SK-N-SH (cell line): Measurements from ENCODE around the gene TNXB. TPM values are rescaled to one million over a fixed set of nuclear protein-coding genes. Genes with fewer than 3 reads are reported as not detected.

Source experiments
- CTCF ChIA-PET: fragments of 300-600, 350-600 bp; formaldehyde crosslinking; extraction: SDS; loops from one replicate; lab custom pipeline; 2021; lab: Yijun Ruan, JAX
- POLR2A ChIA-PET: fragments of 350-600 bp; sonication (Branson Sonifier 250); formaldehyde crosslinking; extraction: SDS; loops from one replicate; lab custom pipeline; 2020; ENCODE audit warnings: antibody characterized with exemption, inconsistent platforms; lab: Yijun Ruan, JAX
- DNase-seq: peaks from one replicate; pipeline ENCODE4 v3.0.0; 2012
- H2AFZ ChIP-seq: fragments of 200-600 bp; sonication (generic); 2 replicates; pipeline ENCODE4 v1.8.1; 2016; ENCODE audit warnings: antibody characterized with exemption, mild to moderate bottlenecking, low read depth
- H3F3A ChIP-seq: fragments of 200-600 bp; sonication (generic); replicated peaks from 2 replicates; pipeline ENCODE3; 2016; ENCODE audit warnings: antibody characterized with exemption, mild to moderate bottlenecking; ENCODE audit not compliant: insufficient read depth
- H3K27ac ChIP-seq, 2 experiments: fragments of 200-500 bp in 1 of 2; fragments of 200-600 bp in 1 of 2; sonication (Bioruptor generic) in 1 of 2; sonication (generic), shearing (Covaris generic) in 1 of 2; 2 replicates each; pipeline versions ENCODE4 v1.5.1 to v1.6.1; 2014 to 2016; ENCODE audit warnings: low read depth in 2 of 2, inconsistent platforms in 1 of 2, low read length in 1 of 2, mild to moderate bottlenecking in 1 of 2, mixed read lengths in 1 of 2
- H3K27me3 ChIP-seq: fragments of 200-600 bp; sonication (generic), shearing (Covaris generic); 2 replicates; pipeline ENCODE4 v1.6.1; 2016; ENCODE audit warnings: mixed run types; ENCODE audit not compliant: insufficient read depth
- H3K36me3 ChIP-seq, 2 experiments: fragments of 200-500 bp in 1 of 2; fragments of 200-600 bp in 1 of 2; sonication (Bioruptor generic) in 1 of 2; sonication (generic) in 1 of 2; replicated peaks in 1 of 2; 2 replicates each; pipeline versions ENCODE3 to v1.5.1; 2014 to 2016; ENCODE audit warnings: low read length in 1 of 2, mild to moderate bottlenecking in 1 of 2; ENCODE audit not compliant: insufficient read depth in 2 of 2, control insufficient read depth in 1 of 2
- H3K4me1 ChIP-seq, 2 experiments: fragments of 200-500 bp in 1 of 2; fragments of 200-600 bp in 1 of 2; sonication (Bioruptor generic) in 1 of 2; sonication (generic), shearing (Covaris generic) in 1 of 2; 2 replicates each; pipeline versions ENCODE4 v1.5.1 to v1.6.1; 2014 to 2016; ENCODE audit warnings: low read depth in 1 of 2, low read length in 1 of 2, mixed run types in 1 of 2; ENCODE audit not compliant: insufficient read depth in 2 of 2, control insufficient read depth in 1 of 2
- H3K4me2 ChIP-seq: fragments of 200-600 bp; sonication (generic), shearing (Covaris generic); 2 replicates; pipeline ENCODE4 v1.6.1; 2017; ENCODE audit warnings: mixed run types
- H3K4me3 ChIP-seq, 2 experiments: fragments of 200-500 bp in 1 of 2; fragments of 200-600 bp in 1 of 2; sonication (Bioruptor generic) in 1 of 2; sonication (generic), shearing (Covaris generic) in 1 of 2; 2 replicates each; pipeline versions ENCODE4 v1.5.1 to v1.8.1; 2014 to 2016; ENCODE audit warnings: low read depth in 2 of 2, inconsistent platforms in 1 of 2, low read length in 1 of 2, mild to moderate bottlenecking in 1 of 2, mixed read lengths in 1 of 2, moderate library complexity in 1 of 2
- H3K79me2 ChIP-seq: fragments of 200-600 bp; sonication (generic); 2 replicates; pipeline ENCODE4 v1.8.1; 2017; ENCODE audit warnings: mild to moderate bottlenecking; ENCODE audit not compliant: insufficient read depth
- H3K9ac ChIP-seq: fragments of 200-600 bp; sonication (generic); 2 replicates; pipeline ENCODE4 v1.6.1; 2017; ENCODE audit warnings: mixed run types
- H3K9me2 ChIP-seq: fragments of 200-600 bp; sonication (generic); 2 replicates; pipeline ENCODE4 v1.6.1; 2017; ENCODE audit warnings: mixed run types
- H3K9me3 ChIP-seq: fragments of 200-600 bp; sonication (generic); 2 replicates; pipeline ENCODE4 v1.6.1; 2017; ENCODE audit warnings: mixed run types, mild to moderate bottlenecking, moderate library complexity
- H4K20me1 ChIP-seq: fragments of 200-600 bp; sonication (generic); 2 replicates; pipeline ENCODE4 v1.6.1; 2017; ENCODE audit warnings: mild to moderate bottlenecking, mixed run types; ENCODE audit not compliant: insufficient read depth
- ELF1 ChIP-seq: IDR thresholded peaks from 2 replicates; pipeline ENCODE4 v1.4.0; 2012
- EZH2phosphoT487 ChIP-seq: fragments of 200-600 bp; sonication (generic); IDR thresholded peaks from 2 replicates; pipeline ENCODE4 v1.6.1; 2017; ENCODE audit warnings: low read depth, mixed run types, mild to moderate bottlenecking, antibody characterized with exemption, moderate library complexity, borderline replicate concordance
- FOXM1 ChIP-seq: IDR thresholded peaks from 2 replicates; pipeline ENCODE4 v1.4.0; 2012; ENCODE audit warnings: low read depth, mild to moderate bottlenecking
- JUND ChIP-seq: IDR thresholded peaks from 2 replicates; pipeline ENCODE4 v1.4.0; 2012
- MAX ChIP-seq: IDR thresholded peaks from 2 replicates; pipeline ENCODE4 v1.4.0; 2012; ENCODE audit warnings: low read depth
- MEF2A ChIP-seq: IDR thresholded peaks from 2 replicates; pipeline ENCODE4 v1.4.0; 2012; ENCODE audit warnings: low read depth, borderline replicate concordance
- NRF1 ChIP-seq: IDR thresholded peaks from 2 replicates; pipeline ENCODE4 v1.6.1; 2012; ENCODE audit warnings: low read depth, mild to moderate bottlenecking, low read length
- RCOR1 ChIP-seq: fragments of 150-350 bp; IDR thresholded peaks from 2 replicates; pipeline ENCODE4 v1.6.1; 2017; ENCODE audit warnings: antibody characterized with exemption, low read length
- RFX5 ChIP-seq: IDR thresholded peaks from 2 replicates; pipeline ENCODE4 v1.6.1; 2012; ENCODE audit warnings: mild to moderate bottlenecking, improper control_type of control experiment, low read length
- SIN3A ChIP-seq: IDR thresholded peaks from 2 replicates; pipeline ENCODE4 v1.6.1; 2012; ENCODE audit warnings: low read depth, mild to moderate bottlenecking, low read length, moderate library complexity, borderline replicate concordance
- SMC3 ChIP-seq: IDR thresholded peaks from 2 replicates; pipeline ENCODE4 v1.6.1; 2012; ENCODE audit warnings: low read depth, low read length, improper control_type of control experiment
- TAF1 ChIP-seq: IDR thresholded peaks from 2 replicates; pipeline ENCODE4 v1.6.1; 2012; ENCODE audit warnings: low read depth, mild to moderate bottlenecking, low read length, moderate library complexity, borderline replicate concordance
- WGBS: methylation state at CpG from one replicate; pipeline ENCODE4 v1.1.6; 2017; ENCODE audit warnings: low lambda C conversion rate; 5-methylcytosine and 5-hydroxymethylcytosine counted together
- polyA plus RNA-seq, 3 experiments: library from polyadenylated mRNA; depleted of rRNA; stranded (reverse); fragments of >200 nt; gene quantifications; 2 replicates each; pipeline ENCODE4 v1.2.3, GENCODE V29; 2012
- TF ChIP-seq, protein P1 (sequence below): fragments of 150-350 bp; IDR thresholded peaks from 2 replicates; pipeline ENCODE4 v1.6.1; 2017; ENCODE audit warnings: antibody characterized with exemption, low read length, low read depth, borderline replicate concordance

Gene TNXB
- polyA plus RNA-seq, 1 of the 3 experiments (the other 2 are of a cell fraction): 0.48 TPM

DNA sequence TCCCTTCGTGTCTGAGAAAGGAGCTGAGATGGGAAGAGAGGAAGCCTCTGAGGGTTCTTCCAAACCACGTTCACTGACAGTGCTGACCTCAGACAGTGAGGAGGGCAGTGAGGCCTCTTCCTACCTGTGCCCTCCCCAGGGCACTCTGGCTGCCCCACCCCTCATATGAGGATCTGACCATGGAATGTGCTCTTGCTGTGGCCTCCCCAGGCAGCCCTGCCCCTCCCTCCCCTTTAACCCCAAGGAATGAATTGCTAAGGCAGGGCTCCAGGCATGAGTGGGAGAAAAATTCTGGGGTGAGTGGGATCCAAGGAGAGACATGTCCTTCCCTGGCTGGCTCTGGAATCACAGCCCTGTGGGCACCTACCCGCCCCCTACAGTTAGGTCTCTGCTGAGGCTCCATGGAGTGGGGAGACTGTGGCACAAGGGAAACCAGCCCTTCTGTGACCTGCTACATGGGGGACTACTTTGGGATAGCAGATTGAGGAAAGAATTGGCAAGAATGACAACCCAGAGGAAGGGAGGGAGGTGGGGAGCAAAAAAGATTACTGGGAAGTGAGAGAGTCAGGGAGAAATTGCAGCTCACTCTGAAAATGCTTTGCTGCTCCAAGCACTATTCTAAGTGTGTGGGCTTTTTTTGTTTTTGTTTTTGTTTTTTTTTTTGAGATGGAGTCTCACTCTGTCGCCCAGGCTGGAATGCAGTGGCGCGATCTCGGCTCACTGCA lies 29.4 kb downstream of the TNXB start:
- H3K27ac ChIP-seq: no peak overlapping the region
- ChIA-PET CTCF (no interaction called here), POLR2A (interaction anchor here (1.1 kb wide), 1 partner anchor 10 kb away, joined by 3 read pairs; no protein-coding TSS in a partner anchor)
- H3K4me3 ChIP-seq: no peak overlapping the region
- no peaks in the 10 kb centered on the region for H3F3A ChIP-seq
- no peaks in the 10 kb centered on the region for H3K27me3 ChIP-seq
- H4K20me1 ChIP-seq: no peaks in the 10 kb centered on the region
- no peaks in the 10 kb centered on the region for H3K9me2 ChIP-seq
- no peaks in the 10 kb centered on the region for H3K9me3 ChIP-seq
- WGBS: 84% methylated on average over 7 of the region's 7 CpGs
- H3K79me2 ChIP-seq: no peaks in the 10 kb centered on the region
- DNase-seq: no peak
- TF ChIP-seq EZH2phosphoT487 (no peak), SIN3A (no peak), MAX (no peak), NRF1 (no peak), SMC3 (no peak), RCOR1 (no peak), RFX5 (no peak), JUND (no peak), FOXM1 (no peak), MEF2A (no peak)
- TF ChIP-seq, protein P1, sequence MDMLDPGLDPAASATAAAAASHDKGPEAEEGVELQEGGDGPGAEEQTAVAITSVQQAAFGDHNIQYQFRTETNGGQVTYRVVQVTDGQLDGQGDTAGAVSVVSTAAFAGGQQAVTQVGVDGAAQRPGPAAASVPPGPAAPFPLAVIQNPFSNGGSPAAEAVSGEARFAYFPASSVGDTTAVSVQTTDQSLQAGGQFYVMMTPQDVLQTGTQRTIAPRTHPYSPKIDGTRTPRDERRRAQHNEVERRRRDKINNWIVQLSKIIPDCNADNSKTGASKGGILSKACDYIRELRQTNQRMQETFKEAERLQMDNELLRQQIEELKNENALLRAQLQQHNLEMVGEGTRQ: no peak
- TF ChIP-seq, all 33 proteins: peak for 0
- Histone ChIP-seq H3K9ac (no peak overlapping the region), H3K4me2 (no peak overlapping the region), H2AFZ (no peak overlapping the region), H3K36me3 (no peaks in the 10 kb centered on the region), H3K4me1 (peaks cover 0 to 10% of the 10 kb centered on the region in 2 experiments; a peak in 2 of 4 replicates)

DNA sequence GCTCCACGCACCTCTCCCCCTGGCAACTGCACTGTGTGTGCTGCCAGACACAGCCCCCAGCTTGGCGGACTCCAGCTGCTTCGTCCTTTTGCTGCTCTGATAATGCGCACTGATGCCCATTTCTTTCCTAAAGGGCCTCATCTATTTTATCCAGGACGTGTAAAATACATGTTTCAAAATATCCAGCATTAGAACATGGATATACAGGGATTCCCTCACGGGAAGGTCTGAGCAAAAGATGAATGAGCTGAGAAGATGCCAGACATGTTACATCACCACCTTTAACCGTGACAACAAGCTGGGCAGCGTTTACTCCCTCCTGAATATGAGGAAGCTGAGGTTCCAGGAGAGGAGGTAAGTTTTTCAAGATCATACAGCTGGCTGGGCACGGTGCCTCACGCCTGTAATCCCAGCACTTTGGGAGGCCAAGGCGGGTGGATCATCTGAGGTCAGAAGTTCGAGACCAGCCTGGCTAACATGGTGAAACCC lies 32.8 kb downstream of the TNXB start:
- no peak overlapping the region for H3K27ac ChIP-seq
- no peak overlapping the region for H3K9ac ChIP-seq
- H3K4me3 ChIP-seq: no peak overlapping the region
- CTCF ChIA-PET: interaction anchor here (0.9 to 1.5 kb wide), 4 partner anchors 9 to 18 kb away, joined by 3 read pairs; no protein-coding TSS in a partner anchor
- 62% methylated on average over 12 of the region's 12 CpGs for WGBS
- H3K4me2 ChIP-seq: no peak overlapping the region
- no peak for DNase-seq
- H3K36me3 ChIP-seq: no peaks in the 10 kb centered on the region
- H2AFZ ChIP-seq: no peak overlapping the region
- H4K20me1 ChIP-seq: no peaks in the 10 kb centered on the region
- no peaks in the 10 kb centered on the region for H3F3A ChIP-seq
- no peaks in the 10 kb centered on the region for H3K27me3 ChIP-seq
- no peaks in the 10 kb centered on the region for H3K9me3 ChIP-seq
- peaks cover 0 to 6% of the 10 kb centered on the region in 2 experiments; a peak in 2 of 4 replicates for H3K4me1 ChIP-seq
- POLR2A ChIA-PET: no interaction called here
- no peak for TF ChIP-seq JUND
- no peak for TF ChIP-seq ELF1
- TF ChIP-seq TAF1: no peak
- no peaks in the 10 kb centered on the region for H3K79me2 ChIP-seq
- no peaks in the 10 kb centered on the region for H3K9me2 ChIP-seq
